Right cardiac atrium (tissue), 5 donors: Measurements from ENCODE around the gene RPL27. TPM values are rescaled to one million over a fixed set of nuclear protein-coding genes. Genes with fewer than 3 reads are reported as not detected.
"Not testable (repeated sequence)": the region's sequence is repeated elsewhere in the genome, so short reads cannot be mapped to it uniquely, and the experiment has no call there.

Source experiments
- ATAC-seq, 2 donors: fragments of 200-7000 bp; cut with Tn5 transposase; one replicate each; pipeline versions ENCODE4 v1.8.0 to v1.9.1; 2020; ENCODE audit warnings: moderate library complexity in 2 of 2, mild to moderate bottlenecking in 1 of 2
- DNase-seq, 3 donors: peaks; one replicate each; pipeline ENCODE4 v3.0.0-alpha.2; 2020
- H3K27ac ChIP-seq: one replicate; pipeline ENCODE4 v1.5.1; 2013; ENCODE audit warnings: mild to moderate bottlenecking, low read length, control low read depth, moderate library complexity
- H3K27me3 ChIP-seq: one replicate; pipeline ENCODE4 v1.6.1; 2013; ENCODE audit not compliant: control insufficient read depth, insufficient read depth
- H3K4me1 ChIP-seq: one replicate; pipeline ENCODE4 v1.6.1; 2013; ENCODE audit warnings: low read length; ENCODE audit not compliant: control insufficient read depth, insufficient read depth
- H3K4me3 ChIP-seq: one replicate; pipeline ENCODE4 v1.5.1; 2013; ENCODE audit warnings: low read length, control low read depth
- H3K9me3 ChIP-seq: one replicate; pipeline ENCODE4 v1.6.1; 2013; ENCODE audit warnings: low read length; ENCODE audit not compliant: control insufficient read depth
- WGBS: extraction: QIAGEN DNeasy Blood & Tissue Kit; methylation state at CpG from one replicate; pipeline ENCODE4 v1.1.7; 2013; 5-methylcytosine and 5-hydroxymethylcytosine counted together
- intact Hi-C, 4 donors: fragments of 100-400 bp; cut with DNase I; formaldehyde crosslinking; loops; one replicate each; pipeline versions ENCODE4 v1.11.0 to v1.14.0; 2022 to 2023
- polyA plus RNA-seq: library from polyadenylated mRNA; stranded (reverse); fragments of 200-250 nt; gene quantifications from one replicate; pipeline ENCODE4 v1.2.3, GENCODE V29; 2013
- total RNA-seq, 4 donors: library from RNA; stranded (reverse); fragmentation: NEBNext Ultra II Directional; extraction: Animal tissue kit (Norgen Biotek cat#: 25700); gene quantifications; one replicate each; pipeline ENCODE4 v1.2.1, GENCODE V29; 2021
- donor health status: healthy with polysubstance abuse.
- donor health status: DM: no; HTN: yes; CAD: no.
- donor health status: DM: no; HTN: no; CAD: no.
- donor health status: DM: no; HTN: yes; CAD: no; lungs with severe emphysema.
- donor health status: DM: yes; HTN: yes; CAD: no.

RPL27 gene
- total and polyA plus RNA-seq, 5 donors = 651 to 2,068 (median 798) TPM

DNA sequence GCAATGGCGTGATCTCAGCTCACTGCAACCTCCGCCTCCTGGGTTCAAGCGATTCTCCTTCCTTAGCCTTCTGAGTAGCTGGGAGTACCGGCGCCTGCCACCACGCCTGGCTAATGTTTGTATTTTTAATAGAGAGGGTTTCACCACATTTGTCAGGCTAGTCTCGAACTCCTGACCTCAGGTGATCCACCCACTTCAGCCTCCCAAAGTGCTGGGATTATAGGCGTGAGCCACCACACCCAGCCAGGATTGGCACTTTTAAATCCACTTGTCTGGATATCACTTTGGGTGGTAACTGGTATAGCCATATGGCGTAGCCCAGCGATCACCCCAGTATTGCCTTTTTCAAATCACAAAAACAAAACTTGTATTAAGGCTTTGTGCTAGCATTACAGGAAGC, 4.3 kb upstream of the RPL27 start:
- H3K4me1 ChIP-seq, H3K27ac ChIP-seq, DNase-seq, H3K27me3 ChIP-seq, ATAC-seq, H3K4me3 ChIP-seq, intact Hi-C loops, H3K9me3 ChIP-seq: not testable (repeated sequence)
- 86% methylated on average over 10 of the region's 10 CpGs for WGBS

DNA sequence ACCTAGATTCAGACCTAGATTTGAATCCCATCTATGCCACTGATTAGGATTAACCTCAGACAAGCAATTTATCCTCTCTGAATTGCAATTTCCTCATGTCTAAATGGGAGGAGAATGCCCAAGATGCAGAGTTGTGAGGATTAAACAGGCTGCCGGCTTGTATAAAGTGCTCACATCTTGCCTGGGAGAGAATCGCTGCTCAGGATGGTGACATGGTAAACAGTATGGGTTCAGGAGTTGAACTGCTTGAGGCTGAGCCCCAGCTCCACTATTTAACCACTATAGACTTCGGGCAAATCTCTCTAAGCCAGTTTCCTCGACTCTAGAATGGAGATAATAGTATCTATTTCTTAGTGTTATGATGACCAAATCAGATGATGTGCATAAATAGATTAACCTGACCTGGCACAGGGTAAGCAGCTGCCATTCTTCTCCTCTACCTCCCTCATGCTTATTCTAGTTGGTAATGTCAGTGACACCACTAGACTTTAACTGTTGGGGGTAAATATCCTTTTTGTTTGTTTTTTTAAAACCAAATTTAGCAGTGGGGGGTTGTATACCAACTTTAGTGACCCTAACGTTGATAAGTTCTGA, 732 bp upstream of the RPL27 start:
- DNase-seq (no peak), ATAC-seq (peak in 1 of 2 donors; percentile 0)
- intact Hi-C loops = no loop called here
- Histone ChIP-seq H3K9me3 (no peaks in the 10 kb centered on the region), H3K4me3 (peak overlapping the region; percentile 16), H3K4me1 (no peaks in the 10 kb centered on the region), H3K27me3 (no peaks in the 10 kb centered on the region), H3K27ac (peak overlapping the region; percentile 65)
- WGBS = 13% methylated on average over 5 of the region's 5 CpGs

DNA sequence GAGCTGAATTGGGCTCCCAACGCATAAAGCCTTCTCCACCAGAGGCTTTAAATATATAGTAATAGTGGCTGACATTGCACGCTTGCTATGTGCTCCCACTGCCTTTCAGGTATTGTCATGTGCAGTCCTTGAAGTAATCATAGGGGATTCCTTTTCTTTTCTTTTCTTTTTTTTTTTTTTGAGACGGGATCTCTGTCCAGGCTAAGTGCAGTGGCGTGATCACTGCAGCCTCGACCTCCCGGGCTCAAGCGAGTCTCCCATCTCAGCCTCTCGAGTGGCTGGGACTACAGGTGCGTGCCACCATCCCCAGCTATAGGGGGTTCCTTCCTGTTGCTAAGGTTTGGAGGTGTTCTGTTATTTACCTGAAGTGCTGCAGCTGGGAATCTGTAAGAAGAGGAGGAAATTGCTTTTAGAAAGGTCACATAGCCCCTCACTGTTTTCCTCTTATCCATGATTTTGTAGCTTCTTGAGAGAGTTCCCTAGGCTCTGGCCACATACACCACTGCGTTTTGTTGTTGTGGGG, 845 bp downstream of the RPL27 start:
- no peak for DNase-seq
- WGBS = 12% methylated on average over 10 of the region's 10 CpGs
- no peaks in the 10 kb centered on the region for H3K9me3 ChIP-seq
- H3K27me3 ChIP-seq = no peaks in the 10 kb centered on the region
- ATAC-seq = no peak
- peak overlapping the region; percentile 70 for H3K4me3 ChIP-seq
- intact Hi-C loops = no loop called here
- H3K4me1 ChIP-seq = no peaks in the 10 kb centered on the region
- peak overlapping the region; percentile 74 for H3K27ac ChIP-seq

DNA sequence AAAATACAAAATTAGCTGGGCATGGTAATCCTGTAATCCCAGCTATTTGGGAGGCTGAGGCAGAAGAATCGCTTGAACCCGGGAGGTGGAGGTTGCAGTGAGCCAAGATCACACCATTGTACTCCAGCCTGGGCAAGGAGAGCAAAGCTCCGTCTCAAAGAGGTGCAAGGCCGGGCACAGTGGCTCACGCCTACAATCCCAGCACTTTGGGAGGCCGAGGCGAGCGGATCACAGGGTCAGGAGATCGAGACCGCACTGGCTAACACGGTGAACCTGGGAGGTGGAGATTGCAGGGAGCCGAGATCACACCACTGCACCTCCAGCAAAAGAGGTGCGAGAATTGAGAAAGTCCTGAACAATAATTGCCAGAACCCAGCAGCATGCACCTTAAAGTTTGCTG, 2.7 kb downstream of the RPL27 start:
- H3K4me3 ChIP-seq, H3K9me3 ChIP-seq, DNase-seq, intact Hi-C loops, H3K27me3 ChIP-seq, H3K4me1 ChIP-seq, ATAC-seq: not testable (repeated sequence)
- WGBS = 94% methylated on average over 13 of the region's 13 CpGs
- H3K27ac ChIP-seq = peak overlapping the region; percentile 39

DNA sequence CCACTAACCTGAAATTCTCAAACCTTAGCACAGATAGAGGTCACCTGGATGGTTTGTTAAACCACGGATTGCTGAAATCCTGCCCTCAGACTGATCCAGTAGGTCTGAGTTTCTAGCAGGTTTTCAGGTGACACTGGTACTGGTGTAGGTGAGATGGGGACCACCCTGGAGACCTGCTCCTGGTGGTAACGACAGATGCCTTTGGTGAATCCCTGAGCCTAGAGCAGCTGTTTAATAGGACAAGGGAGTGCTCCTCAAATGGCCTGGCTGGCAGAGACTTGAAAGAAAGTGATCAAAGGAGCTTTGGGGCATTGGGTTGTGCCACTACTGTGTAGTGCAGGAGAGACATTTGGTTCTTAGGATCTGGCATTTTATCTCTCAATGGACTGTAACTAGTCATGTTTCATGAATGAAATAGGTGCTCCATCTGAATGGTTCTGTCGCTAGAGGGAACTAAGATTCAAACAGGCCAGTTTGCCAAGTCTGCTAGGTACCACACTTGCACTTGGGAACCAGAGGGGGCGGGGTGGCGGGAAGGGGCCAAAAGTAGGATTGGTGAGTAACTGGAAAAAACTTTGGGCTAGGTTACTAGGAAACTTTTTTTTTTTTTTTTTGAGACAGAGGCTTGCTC, 5.4 kb downstream of the RPL27 start:
- H3K27me3 ChIP-seq = no peaks in the 10 kb centered on the region
- WGBS = 82% methylated on average over 5 of the region's 5 CpGs
- H3K4me1 ChIP-seq = no peaks in the 10 kb centered on the region
- no peak overlapping the region for H3K4me3 ChIP-seq
- no peak for ATAC-seq
- H3K9me3 ChIP-seq = no peaks in the 10 kb centered on the region
- H3K27ac ChIP-seq = no peak overlapping the region
- DNase-seq = no peak
- intact Hi-C loops = no loop called here

DNA sequence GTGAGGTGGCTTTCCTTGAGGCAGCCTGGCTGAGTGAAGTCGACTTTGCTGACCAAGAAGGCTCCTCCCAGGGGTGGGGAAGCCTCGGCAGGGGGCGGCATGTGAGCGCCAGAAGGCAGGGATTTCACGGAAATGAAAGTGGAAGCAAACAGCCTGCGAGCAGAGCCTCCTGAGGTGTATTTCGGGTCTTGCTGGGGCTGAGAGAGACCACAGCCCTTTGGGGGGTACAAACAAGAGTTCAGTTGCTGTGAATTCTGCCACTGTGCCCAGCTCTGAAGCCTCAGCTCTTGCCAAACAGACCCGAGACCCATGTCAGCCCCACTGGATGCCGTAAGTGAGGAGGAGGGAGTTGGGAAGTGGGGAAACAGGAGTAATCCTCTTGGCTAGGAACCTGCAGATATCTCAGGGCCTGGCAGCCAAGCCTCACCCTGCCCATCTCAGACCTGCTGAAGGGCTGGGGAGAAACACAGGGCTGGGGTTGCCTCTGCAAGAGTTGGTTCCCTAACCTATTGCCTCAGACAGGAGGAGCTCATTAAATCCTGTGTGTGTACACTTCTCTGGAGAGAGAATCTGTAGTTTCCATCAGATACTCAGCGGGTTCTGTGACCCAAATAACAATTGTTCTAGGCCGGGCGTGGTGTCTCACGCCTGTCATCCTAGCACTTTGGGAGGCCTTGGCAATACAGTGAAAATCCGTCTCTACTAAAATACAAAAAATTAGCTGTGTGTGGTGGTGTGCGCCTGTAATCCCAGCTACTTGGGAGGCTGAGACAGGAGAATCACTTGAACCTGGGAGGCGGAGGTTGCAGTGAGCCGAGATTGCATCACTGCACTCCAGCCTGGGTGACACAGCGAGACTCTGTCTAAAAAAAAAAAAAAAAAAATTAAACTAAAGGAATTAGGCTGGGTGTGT, 8.7 kb downstream of the RPL27 start, which contains the start of gene IFI35:
IFI35 (plus strand) TSS at position 146 of the 913 bp plus-strand sequence; CDS start at position 310, 164 bp downstream.
- peak; percentile 88 to 94 (median 93) for DNase-seq
- intact Hi-C loops = no loop called here
- H3K27ac ChIP-seq = peak within 1 kb of the TSS; percentile 98
- no peaks in the 10 kb centered on the region for H3K9me3 ChIP-seq
- H3K27me3 ChIP-seq = no peaks in the 10 kb centered on the region
- ATAC-seq = peak; percentile 88 to 92
- H3K4me1 ChIP-seq = no peaks in the 10 kb centered on the region
- H3K4me3 ChIP-seq = peak within 1 kb of the TSS; percentile 90
- 28% methylated on average over 18 of the region's 18 CpGs for WGBS

DNA sequence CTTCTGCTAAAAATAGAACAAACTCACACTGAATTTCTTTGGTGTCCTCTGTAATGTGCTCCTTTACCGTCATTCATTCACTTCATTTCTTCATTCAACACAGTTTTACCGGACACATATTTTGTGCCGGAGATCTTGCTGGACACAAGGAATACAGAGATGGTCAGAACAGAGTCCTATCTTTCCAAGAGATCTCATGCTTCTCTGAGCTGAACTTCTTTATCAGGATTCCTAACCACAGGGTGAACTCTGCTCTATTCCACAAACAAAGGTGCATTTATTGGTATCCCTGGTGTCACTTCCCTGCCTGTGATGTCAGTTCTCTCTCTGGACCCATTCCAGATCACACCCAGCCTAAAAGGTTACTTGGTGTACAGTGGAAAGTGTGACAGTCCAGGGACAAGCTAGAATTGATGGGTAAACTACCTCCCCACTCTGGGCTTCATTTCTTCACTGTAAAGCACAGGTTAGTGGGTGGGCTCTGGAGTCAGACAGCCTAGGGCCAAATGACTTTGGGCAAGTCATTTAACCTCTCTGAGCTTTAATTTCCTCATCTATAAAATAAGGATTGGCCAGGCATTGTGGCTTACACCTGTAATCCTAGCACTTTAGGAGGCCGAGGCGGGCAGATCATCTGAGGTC, 12.6 kb downstream of the RPL27 start:
- 79% methylated on average over 5 of the region's 5 CpGs for WGBS
- ATAC-seq = peak in 1 of 2 donors; percentile 0
- no peaks in the 10 kb centered on the region for H3K27me3 ChIP-seq
- DNase-seq = no peak
- H3K9me3 ChIP-seq = no peaks in the 10 kb centered on the region
- H3K27ac ChIP-seq = peak overlapping the region; percentile 53
- peaks cover 14% of the 10 kb centered on the region for H3K4me1 ChIP-seq
- no peak overlapping the region for H3K4me3 ChIP-seq
- intact Hi-C loops = no loop called here

DNA sequence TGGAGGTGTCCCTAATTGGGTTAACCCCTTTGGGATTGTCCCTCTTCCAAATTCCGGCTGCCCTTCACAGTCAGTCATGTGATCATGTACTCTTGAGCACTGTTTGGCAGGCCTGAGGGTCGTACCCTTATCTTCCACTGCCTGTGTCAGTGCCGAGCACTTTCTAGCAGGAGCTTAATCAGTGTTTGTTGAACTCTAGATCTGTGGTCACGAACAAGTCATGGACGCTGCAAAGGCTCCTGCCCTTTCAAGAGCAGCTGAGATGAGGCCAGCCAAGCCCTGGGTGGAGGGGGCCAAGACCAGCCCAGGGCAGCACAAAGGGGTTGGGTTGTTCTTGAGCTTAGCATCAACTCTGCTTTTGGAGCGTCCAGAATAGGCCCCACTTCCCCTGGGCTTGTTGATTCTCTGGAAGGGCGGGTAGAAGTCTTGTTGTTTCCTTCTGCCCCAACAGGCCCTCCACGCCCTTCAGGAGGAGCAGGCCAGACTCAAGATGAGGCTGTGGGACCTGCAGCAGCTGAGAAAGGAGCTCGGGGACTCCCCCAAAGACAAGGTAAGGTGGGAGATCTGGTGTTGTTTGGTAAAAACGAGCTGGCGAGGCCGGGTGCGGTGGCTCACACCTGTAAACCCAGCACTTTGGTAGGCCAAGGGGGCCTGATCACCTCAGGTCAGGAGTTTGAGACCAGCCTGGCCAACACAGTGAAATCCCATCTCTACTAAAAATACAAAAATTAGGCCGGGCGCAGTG, 13.7 kb downstream of the RPL27 start:
- peak; percentile 79 to 84 (median 83) for DNase-seq
- Histone ChIP-seq H3K4me1 (peaks cover 20% of the 10 kb centered on the region), H3K9me3 (no peaks in the 10 kb centered on the region), H3K4me3 (no peak overlapping the region), H3K27me3 (no peaks in the 10 kb centered on the region), H3K27ac (peak overlapping the region; percentile 6)
- ATAC-seq = peak; percentile 29 to 43
- intact Hi-C loops = no loop called here
- 63% methylated on average over 15 of the region's 15 CpGs for WGBS

DNA sequence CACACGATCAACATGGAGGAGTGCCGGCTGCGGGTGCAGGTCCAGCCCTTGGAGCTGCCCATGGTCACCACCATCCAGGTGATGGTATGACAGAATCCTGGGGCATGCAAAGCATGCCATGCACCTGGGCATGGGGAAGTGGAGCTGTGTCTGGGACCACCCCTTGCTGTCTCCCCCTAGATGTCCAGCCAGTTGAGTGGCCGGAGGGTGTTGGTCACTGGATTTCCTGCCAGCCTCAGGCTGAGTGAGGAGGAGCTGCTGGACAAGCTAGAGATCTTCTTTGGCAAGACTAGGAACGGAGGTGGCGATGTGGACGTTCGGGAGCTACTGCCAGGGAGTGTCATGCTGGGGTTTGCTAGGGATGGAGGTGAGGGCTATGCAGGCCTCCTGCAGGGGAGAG, 15.1 kb downstream of the RPL27 start:
- Histone ChIP-seq H3K4me3 (no peak overlapping the region), H3K27me3 (no peaks in the 10 kb centered on the region), H3K9me3 (no peaks in the 10 kb centered on the region), H3K27ac (no peak overlapping the region), H3K4me1 (peaks cover 20% of the 10 kb centered on the region)
- no peak for DNase-seq
- 69% methylated on average over 8 of the region's 8 CpGs for WGBS
- ATAC-seq = no peak
- intact Hi-C loops = no loop called here

DNA sequence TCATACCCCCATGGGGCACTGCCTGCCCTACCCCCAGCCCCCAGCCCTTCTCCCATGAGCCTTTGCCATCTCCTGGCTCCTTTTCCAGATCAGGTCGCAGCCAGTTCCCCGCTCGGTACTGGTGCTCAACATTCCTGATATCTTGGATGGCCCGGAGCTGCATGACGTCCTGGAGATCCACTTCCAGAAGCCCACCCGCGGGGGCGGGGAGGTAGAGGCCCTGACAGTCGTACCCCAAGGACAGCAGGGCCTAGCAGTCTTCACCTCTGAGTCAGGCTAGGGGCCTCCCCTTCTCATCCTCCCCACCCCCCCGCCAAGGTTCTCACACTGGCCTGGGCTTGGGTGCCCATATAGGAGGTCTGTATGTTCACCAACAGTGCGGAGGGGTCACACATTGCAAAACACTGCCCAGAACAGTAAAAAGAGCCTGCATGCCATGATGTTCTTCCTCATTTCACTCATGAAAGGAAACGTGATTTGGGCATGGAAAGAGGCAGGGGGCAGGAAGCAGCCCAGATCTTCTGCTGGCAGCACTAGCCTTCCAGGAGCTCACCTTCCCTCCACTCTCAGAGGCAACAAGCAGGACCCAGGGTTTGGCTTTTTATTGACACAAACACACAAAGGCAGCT, 15.9 kb downstream of the RPL27 start:
- ATAC-seq (peak in 1 of 2 donors; percentile 4), DNase-seq (peak in 1 of 3 donors; percentile 75)
- WGBS = 59% methylated on average over 12 of the region's 12 CpGs

More for the DNA sequence above, 15.9 kb downstream of the RPL27 start:
- Histone ChIP-seq H3K9me3 (no peaks in the 10 kb centered on the region), H3K27ac (peak overlapping the region; percentile 60), H3K4me3 (no peak overlapping the region), H3K27me3 (no peaks in the 10 kb centered on the region), H3K4me1 (peaks cover 20% of the 10 kb centered on the region)
- intact Hi-C loops = no loop called here
